DOHH2 (cell line): Measurements from ENCODE around the gene PRKCSH.

Experiments used
- EZH2phosphoT487 ChIP-seq: fragments of 200-600 bp; sonication (generic); IDR thresholded peaks from 2 replicates; pipeline ENCODE4 v1.6.1; 2017; ENCODE audit warnings: borderline replicate concordance, mild to moderate bottlenecking, antibody characterized with exemption, low read length, moderate library complexity, mixed read lengths
- TF ChIP-seq, protein P1 (sequence below): fragments of 200-600 bp; sonication (generic); IDR thresholded peaks from one replicate; pipeline ENCODE4 v1.5.1; 2014; ENCODE audit warnings: antibody characterized with exemption, mild to moderate bottlenecking, low read depth, low read length; ENCODE audit not compliant: poor library complexity, severe bottlenecking

- TF ChIP-seq, protein P1, sequence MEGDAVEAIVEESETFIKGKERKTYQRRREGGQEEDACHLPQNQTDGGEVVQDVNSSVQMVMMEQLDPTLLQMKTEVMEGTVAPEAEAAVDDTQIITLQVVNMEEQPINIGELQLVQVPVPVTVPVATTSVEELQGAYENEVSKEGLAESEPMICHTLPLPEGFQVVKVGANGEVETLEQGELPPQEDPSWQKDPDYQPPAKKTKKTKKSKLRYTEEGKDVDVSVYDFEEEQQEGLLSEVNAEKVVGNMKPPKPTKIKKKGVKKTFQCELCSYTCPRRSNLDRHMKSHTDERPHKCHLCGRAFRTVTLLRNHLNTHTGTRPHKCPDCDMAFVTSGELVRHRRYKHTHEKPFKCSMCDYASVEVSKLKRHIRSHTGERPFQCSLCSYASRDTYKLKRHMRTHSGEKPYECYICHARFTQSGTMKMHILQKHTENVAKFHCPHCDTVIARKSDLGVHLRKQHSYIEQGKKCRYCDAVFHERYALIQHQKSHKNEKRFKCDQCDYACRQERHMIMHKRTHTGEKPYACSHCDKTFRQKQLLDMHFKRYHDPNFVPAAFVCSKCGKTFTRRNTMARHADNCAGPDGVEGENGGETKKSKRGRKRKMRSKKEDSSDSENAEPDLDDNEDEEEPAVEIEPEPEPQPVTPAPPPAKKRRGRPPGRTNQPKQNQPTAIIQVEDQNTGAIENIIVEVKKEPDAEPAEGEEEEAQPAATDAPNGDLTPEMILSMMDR, result no peak
- TF ChIP-seq EZH2phosphoT487, result no peak
Observed at GRCh38 chr19:11489378-11489777, 53.9 kb downstream of the PRKCSH start.
